ENCODE data around the gene TECPR2.
"Not testable (repeated sequence)": the region's sequence is repeated elsewhere in the genome, so short reads cannot be mapped to it uniquely, and the experiment has no call there.

The TECPR2 gene

DNA sequence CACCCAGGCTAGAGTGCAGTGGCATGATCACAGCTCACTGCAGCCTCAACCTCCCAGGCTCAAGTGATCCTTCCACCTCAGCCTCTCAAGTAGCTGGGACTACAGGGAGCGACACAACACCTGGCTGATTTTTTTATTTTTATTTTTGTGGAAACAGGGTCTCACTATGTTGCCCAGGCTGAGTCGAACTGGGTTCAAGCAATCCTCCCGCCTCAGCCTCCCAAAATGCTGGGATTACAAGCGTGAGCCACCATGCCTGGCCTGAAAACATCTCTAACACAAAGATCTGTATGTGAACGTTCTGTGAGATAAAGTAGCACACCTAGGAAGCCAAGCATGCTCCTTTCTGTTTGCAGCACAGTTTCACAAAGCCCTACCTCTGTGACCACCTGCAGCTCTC lies 157.0 kb downstream of the TECPR2 start:
- DNase-seq (ENCODE audit: insufficient read length, low spot score); FAIRE-seq: not testable (repeated sequence)

GRCh38 chr14:102523200-102523568 lies 160.4 kb downstream of the TECPR2 start:
- DNase-seq (ENCODE audit: insufficient read length, low spot score) = no peak

DNA sequence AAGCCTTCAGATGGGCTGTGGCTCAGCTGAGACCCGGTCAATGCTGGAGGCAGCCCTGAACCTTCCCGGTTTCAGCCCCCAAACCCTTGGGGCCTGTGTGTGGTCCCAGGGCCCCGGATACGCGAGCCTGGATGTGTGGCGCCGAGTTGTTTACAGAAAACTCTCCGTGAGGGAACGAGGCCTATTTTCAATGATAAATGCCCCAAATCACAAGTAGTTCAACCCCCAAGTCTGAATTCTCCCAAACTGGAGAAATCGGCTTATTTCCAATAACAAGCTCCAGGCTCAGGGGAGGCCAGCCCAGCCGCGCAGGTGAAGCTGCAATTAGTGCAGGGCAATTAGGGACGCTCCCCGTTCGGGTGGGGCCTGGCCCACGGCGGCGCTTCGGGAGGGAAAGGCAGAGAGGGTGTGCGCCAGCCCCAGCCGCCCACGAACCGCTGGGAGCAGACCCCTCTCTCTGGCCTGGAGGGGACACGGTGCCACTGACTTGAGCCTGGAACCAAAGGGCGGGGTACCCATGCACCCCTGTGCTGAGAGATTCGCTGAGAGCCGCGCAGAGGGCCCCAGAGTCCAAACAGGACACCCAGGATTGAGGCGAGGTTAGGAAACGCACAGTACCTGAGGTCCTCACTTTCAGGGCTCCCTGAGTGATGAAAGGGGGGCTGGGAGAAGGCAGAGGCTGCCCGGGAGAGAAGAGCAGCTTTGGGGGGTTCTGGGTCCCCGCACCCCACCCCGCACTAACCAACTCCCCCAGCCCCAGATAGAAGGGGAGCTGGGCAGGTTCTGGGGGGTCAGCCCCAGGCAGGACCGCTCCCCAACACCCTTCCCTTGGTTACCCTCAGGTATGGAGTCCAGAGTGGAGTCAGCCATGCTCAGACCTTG lies 161.1 kb downstream of the TECPR2 start:
- no peak for FAIRE-seq
- no peak for DNase-seq (ENCODE audit: insufficient read length, low spot score)

More at GRCh38 chr14:102523200-102523568, 160.4 kb downstream of the TECPR2 start:
- no peak for FAIRE-seq

DNA sequence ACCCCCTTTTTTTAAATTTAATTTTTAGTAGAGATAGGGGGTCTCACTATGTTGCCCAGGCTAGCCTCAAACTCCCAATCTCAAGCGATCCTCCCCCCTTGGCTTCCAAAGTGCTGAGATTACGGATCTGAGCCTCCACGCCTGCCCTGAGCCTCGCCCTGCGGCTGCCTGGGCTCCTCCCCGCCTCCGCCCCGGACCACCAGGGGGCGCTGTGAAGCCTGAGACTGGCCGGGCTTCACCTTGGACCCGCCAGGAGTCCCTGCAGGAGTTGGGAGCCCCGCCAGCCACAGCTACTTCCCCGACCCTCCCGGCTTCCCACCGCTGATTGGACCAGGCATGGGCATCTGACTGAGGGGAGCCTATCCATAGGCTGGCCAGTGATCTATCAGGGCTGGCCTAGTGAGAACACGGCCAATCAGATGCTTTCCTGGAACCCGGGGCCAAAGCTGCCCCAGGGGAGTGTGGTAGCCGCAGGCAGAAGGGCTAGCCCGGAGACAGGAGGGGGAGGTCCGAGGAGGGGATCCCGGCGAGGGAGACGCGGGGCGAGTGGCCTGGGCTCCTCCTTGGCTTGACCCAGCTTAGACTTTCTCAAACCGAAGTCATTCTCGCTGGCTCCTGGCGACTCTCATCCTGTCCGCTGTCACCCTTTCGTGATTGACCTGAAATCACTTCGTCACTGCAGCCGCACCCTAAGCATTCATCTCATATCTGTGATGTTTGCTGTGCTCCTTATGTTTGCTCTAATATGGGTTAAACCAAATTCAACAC lies 161.9 kb downstream of the TECPR2 start:
- FAIRE-seq (peak; percentile 86), DNase-seq (ENCODE audit: insufficient read length, low spot score) (peak; percentile 99)

- no peak for DNase-seq (ENCODE audit: insufficient read length, low spot score)
Measured at GRCh38 chr14:102525219-102525928, 162.6 kb downstream of the TECPR2 start.

GRCh38 chr14:102525929-102526497 lies 163.3 kb downstream of the TECPR2 start:
- FAIRE-seq = no peak

More at GRCh38 chr14:102525219-102525928, 162.6 kb downstream of the TECPR2 start:
- no peak for FAIRE-seq

GRCh38 chr14:102528431-102529170 lies 165.9 kb downstream of the TECPR2 start:
- DNase-seq (ENCODE audit: insufficient read length, low spot score) (no peak), FAIRE-seq (no peak)

More at GRCh38 chr14:102525929-102526497, 163.3 kb downstream of the TECPR2 start:
- no peak for DNase-seq (ENCODE audit: insufficient read length, low spot score)

GRCh38 chr14:102530828-102531478 lies 168.2 kb downstream of the TECPR2 start:
- DNase-seq (ENCODE audit: insufficient read length, low spot score) (no peak), FAIRE-seq (no peak)

DNA sequence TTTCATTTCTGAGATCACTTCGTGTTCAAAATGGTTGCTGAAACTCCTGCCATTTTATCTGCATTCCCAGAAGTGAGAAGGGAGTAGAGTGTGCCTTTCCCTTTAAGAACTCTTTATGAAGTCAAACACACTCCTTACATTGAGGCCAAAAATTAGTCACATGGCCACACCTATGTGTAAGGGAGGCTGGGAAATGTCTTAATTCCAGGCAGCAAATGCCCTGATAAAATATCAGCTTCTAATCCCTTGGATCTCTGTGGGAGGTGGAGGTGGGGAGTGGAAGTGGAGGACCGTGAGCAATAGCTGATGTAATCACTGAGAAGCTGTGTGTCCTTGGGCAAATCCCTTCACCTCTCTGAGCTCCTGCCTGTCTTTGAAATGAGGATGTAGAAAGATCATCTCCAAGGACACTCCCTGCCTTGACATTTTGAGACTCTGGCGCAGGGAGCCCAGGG lies 169.5 kb downstream of the TECPR2 start:
- DNase-seq (ENCODE audit: insufficient read length, low spot score) (no peak), FAIRE-seq (no peak)

- DNase-seq (ENCODE audit: insufficient read length, low spot score) (no peak), FAIRE-seq (no peak)
Measured at GRCh38 chr14:102537981-102538601, 175.3 kb downstream of the TECPR2 start.

DNA sequence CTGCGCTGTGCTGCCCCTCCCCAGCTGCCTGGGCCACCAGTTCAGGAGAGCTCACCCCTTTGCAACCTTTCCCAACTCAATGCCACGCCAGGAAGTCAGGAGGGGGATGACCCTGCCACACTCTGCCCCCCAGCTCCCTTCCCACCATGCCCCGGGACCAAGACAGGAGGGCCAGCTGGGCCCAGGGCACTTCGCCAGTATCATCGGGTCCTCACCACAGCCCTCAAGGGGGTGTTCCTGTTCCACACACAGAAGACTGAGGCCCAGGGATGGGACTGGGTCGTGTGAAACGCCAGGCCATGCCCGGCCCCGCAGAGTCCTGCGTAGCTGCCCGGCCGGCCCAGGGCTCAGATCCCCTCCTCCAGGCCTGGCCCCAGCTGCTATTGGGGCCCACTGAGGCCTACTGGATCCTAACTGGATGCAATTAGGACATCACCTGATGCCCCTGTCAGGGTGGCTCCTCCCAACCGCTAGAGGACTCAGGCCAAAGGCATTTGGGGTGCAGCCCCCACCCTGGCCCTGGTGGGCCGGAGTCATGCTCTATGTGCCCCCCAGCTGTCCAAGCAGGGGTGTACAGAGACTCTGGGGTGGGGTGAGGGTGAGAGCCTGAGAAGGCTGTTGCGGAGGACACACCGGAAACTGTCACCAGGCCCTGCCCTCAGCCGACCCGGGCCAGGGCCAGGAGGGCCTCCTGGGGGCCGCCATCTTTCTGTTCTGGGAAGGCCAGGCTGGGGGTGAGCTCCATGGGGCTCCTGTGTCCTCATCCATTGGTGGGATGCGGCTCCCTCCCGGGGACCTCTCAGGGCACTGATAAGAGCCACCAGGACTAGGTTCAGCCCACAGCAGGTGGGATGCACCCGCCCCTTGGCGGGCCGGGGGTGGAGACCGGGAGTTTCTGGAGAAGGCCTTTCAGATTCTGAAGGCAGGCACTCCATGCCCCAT lies 176.1 kb downstream of the TECPR2 start:
- DNase-seq (ENCODE audit: insufficient read length, low spot score) (no peak), FAIRE-seq (no peak)

DNA sequence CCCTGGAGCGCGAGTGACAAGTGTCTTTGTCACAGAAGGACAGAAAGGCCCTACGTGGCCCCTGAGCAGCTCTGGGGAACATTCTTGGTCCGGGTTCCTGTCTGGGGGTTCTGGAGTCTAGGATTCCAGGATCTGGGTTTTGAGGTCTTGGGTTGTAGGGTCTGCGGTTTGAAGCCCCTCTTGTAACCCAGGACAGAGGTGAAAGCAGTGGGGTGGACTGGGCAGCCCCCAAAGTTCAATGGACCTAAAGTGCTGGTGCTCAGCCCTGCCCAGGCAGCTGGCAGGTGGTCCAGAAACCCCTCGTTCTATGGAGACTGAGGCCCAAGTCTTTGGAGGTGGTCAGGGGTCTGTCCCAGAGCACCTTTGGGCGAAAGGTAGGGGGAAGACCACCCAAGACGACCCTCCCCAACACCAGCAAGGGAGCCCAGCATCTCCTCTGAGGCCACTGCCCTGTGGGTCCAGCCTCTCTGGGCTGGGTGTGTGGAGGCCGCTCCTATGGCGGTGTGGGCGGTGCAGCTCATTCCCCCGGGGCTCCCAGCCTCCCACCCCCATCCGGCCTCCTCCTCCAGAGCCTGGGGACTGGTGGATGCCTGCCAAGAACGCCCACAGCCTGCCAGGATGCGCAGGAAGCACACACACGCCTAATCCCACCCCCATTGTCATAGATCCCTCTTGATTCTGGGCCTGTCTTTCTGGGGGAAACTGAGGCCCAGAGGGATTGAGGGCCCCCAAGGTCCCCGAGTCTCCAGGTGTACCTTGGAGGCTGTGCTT lies 177.0 kb downstream of the TECPR2 start:
- DNase-seq (ENCODE audit: insufficient read length, low spot score) = no peak

DNA sequence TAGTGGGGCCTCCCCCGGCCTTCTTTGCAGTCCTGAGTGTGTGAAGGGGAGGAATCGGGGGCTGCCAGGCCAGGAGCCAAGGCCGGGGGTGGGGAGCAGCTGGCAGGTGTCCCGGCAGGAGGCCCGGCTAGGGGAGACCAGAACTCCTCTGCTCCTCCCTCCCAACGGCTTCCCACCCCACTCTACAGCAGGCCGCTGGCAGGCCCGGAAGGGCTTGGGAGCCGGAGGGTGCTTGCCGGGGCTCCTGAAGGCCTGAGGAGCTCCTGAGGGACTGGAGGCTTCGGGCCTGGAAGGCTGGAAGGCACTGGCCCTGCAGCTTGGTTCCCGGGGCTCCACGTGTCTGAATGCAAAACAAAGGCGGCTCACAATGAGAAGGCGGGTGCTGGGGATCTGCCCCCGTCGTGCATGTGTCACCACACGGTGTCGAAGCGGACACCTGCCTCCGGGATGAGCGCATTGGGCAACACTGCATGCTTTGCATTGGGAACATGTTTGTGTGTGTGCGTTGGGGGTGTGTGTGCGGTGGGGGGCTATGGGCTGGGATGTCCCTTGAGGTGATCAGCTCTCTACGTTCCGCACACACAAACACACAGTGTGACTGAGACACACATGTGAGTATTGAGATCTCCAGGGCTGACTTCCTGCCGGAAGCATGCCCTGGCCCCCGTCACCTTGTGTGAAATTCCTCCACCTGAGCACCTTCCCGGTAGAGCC lies 177.7 kb downstream of the TECPR2 start:
- FAIRE-seq (peak; percentile 42), DNase-seq (ENCODE audit: insufficient read length, low spot score) (no peak)

More for the DNA sequence above, 177.0 kb downstream of the TECPR2 start:
- no peak for FAIRE-seq

DNA sequence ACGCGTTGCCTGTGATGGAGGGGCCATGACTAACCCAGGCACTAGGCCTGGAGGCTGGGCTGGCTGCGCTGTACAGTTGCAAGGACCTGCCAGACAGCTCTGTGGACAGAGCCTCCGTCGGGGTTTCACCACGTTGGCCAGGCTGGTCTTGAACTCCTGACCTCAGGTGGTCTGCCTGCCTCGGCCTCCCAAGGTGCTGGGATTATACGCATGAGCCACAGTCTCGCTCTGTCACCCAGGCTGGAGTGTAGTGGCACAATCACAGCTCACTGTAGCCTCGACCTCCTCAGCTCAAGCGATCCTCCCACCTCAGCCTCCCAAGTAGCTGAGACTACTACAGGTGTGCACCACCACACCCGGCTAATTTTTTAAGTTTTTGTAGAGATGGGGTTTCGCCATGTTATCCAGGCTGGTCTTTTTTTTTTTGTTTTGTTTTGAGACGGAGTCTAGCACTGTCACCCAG lies 178.3 kb downstream of the TECPR2 start:
- not testable (repeated sequence) for FAIRE-seq

GRCh38 chr14:102541771-102542170 lies 179.0 kb downstream of the TECPR2 start:
- FAIRE-seq (no peak), DNase-seq (ENCODE audit: insufficient read length, low spot score) (no peak)

More for the DNA sequence above, 178.3 kb downstream of the TECPR2 start:
- not testable (repeated sequence) for DNase-seq (ENCODE audit: insufficient read length, low spot score)

- no peak for DNase-seq (ENCODE audit: insufficient read length, low spot score)
- no peak for FAIRE-seq
Measured at GRCh38 chr14:102544046-102544746, 181.5 kb downstream of the TECPR2 start.
